Hepatocyte (in vitro differentiated cells): ENCODE data around the gene PICK1. TPM values are rescaled to one million over a fixed set of nuclear protein-coding genes. Genes with fewer than 3 reads are reported as not detected.

Source experiments
- DNase-seq: peaks from one replicate; pipeline ENCODE4 v3.0.0-alpha.2; 2016; ENCODE audit warnings: low spot score
- H2AFZ ChIP-seq: fragments of 200-600 bp; sonication (generic); 2 replicates; pipeline ENCODE4 v1.6.0; 2016; ENCODE audit warnings: antibody characterized with exemption, mild to moderate bottlenecking
- H3K27ac ChIP-seq: fragments of 200-600 bp; sonication (generic); 2 replicates; pipeline ENCODE4 v1.5.1; 2016; ENCODE audit warnings: mild to moderate bottlenecking
- H3K27me3 ChIP-seq: fragments of 200-600 bp; sonication (generic); 2 replicates; pipeline ENCODE4 v1.6.1; 2016
- H3K36me3 ChIP-seq: fragments of 200-600 bp; sonication (generic); replicated peaks from 2 replicates; pipeline ENCODE4 v1.5.1; 2016; ENCODE audit warnings: low read depth; ENCODE audit not compliant: insufficient read depth
- H3K4me1 ChIP-seq: fragments of 200-600 bp; sonication (generic); 2 replicates; pipeline ENCODE4 v1.5.1; 2016; ENCODE audit warnings: mild to moderate bottlenecking, moderate library complexity; ENCODE audit not compliant: insufficient read depth
- H3K4me2 ChIP-seq: fragments of 200-600 bp; sonication (generic); 2 replicates; pipeline ENCODE4 v1.6.0; 2016
- H3K4me3 ChIP-seq: fragments of 200-600 bp; sonication (generic); 2 replicates; pipeline ENCODE4 v1.5.1; 2016; ENCODE audit warnings: mild to moderate bottlenecking
- H3K79me2 ChIP-seq: fragments of 200-600 bp; sonication (generic); 2 replicates; pipeline ENCODE4 v1.6.0; 2017; ENCODE audit warnings: mild to moderate bottlenecking
- H3K9me2 ChIP-seq: fragments of 200-600 bp; sonication (generic); replicated peaks from 2 replicates; pipeline ENCODE4 v1.6.0; 2017; ENCODE audit warnings: mild to moderate bottlenecking; ENCODE audit not compliant: insufficient read depth
- H3K9me3 ChIP-seq: fragments of 200-600 bp; sonication (generic); 2 replicates; pipeline ENCODE4 v1.5.1; 2016; ENCODE audit warnings: low read depth, mild to moderate bottlenecking
- H4K20me1 ChIP-seq: fragments of 200-600 bp; sonication (generic); 2 replicates; pipeline ENCODE4 v1.6.0; 2016; ENCODE audit warnings: mild to moderate bottlenecking; ENCODE audit not compliant: insufficient read depth, poor library complexity, severe bottlenecking
- CTCF ChIP-seq: fragments of 200-600 bp; sonication (generic); IDR thresholded peaks from 2 replicates; pipeline ENCODE4 v1.5.1; 2016; ENCODE audit warnings: antibody characterized with exemption, mild to moderate bottlenecking; ENCODE audit not compliant: poor library complexity
- EZH2 ChIP-seq: fragments of 200-600 bp; sonication (generic); IDR thresholded peaks from 2 replicates; pipeline ENCODE4 v1.6.1; 2016; ENCODE audit warnings: antibody characterized with exemption, mild to moderate bottlenecking, borderline replicate concordance
- EZH2phosphoT487 ChIP-seq: fragments of 200-600 bp; sonication (generic); IDR thresholded peaks from one replicate; pipeline ENCODE4 v1.6.1; 2018; ENCODE audit warnings: antibody characterized with exemption, mild to moderate bottlenecking, low read depth, moderate library complexity; ENCODE audit not compliant: unreplicated experiment, severe bottlenecking
- WGBS: methylation state at CpG from one replicate; pipeline ENCODE4 v1.1.6; 2016; ENCODE audit warnings: low lambda C conversion rate; ENCODE audit errors: missing lambda C conversion rate; 5-methylcytosine and 5-hydroxymethylcytosine counted together
- polyA plus RNA-seq: library from polyadenylated mRNA; unstranded; fragments of >200 nt; fragmentation: Nextera tagmentation; extraction: Ambion mirVana; gene quantifications from 2 replicates; pipeline ENCODE4 v1.2.1, GENCODE V29; 2016
- total RNA-seq: library from RNA; depleted of rRNA; stranded (reverse); fragments of >200 nt; gene quantifications from 2 replicates; pipeline ENCODE4 v1.2.3, GENCODE V29; 2014

Gene PICK1
- total and polyA plus RNA-seq, 2 experiments from 2014 or later = 26.2 to 43.1 TPM

- DNase-seq = no peak
- H3K27ac ChIP-seq = no peak overlapping the region
- peak overlapping the region; percentile 86 for H3K4me2 ChIP-seq
- no peaks in the 10 kb centered on the region for H3K36me3 ChIP-seq
- 82% methylated on average over 11 of the region's 11 CpGs for WGBS
- H3K9me2 ChIP-seq = no peaks in the 10 kb centered on the region
- no peak overlapping the region for H2AFZ ChIP-seq
- H3K4me3 ChIP-seq = no peak overlapping the region
- no peaks in the 10 kb centered on the region for H3K9me3 ChIP-seq
- no peaks in the 10 kb centered on the region for H3K79me2 ChIP-seq
- H3K4me1 ChIP-seq = peaks cover 11% of the 10 kb centered on the region
- peaks cover 14% of the 10 kb centered on the region for H3K27me3 ChIP-seq
- H4K20me1 ChIP-seq = no peaks in the 10 kb centered on the region
- TF ChIP-seq EZH2phosphoT487 = no peak
These were observed 23.3 kb downstream of the PICK1 start for GRCh38 chr22:38080474-38080849.

- H2AFZ ChIP-seq = peak overlapping the region; percentile 45
- no peaks in the 10 kb centered on the region for H3K9me3 ChIP-seq
- TF ChIP-seq CTCF (no peak), EZH2phosphoT487 (no peak), EZH2 (peak; percentile 34)
- no peaks in the 10 kb centered on the region for H3K9me2 ChIP-seq
- WGBS = 17% methylated on average over 98 of the region's 110 CpGs
- no peaks in the 10 kb centered on the region for H3K36me3 ChIP-seq
- no peaks in the 10 kb centered on the region for H3K79me2 ChIP-seq
- peak; percentile 72 for DNase-seq
- H3K4me1 ChIP-seq = peaks cover 11% of the 10 kb centered on the region
- H3K4me3 ChIP-seq = no peak overlapping the region
- no peaks in the 10 kb centered on the region for H4K20me1 ChIP-seq
- H3K4me2 ChIP-seq = peak overlapping the region; percentile 86
- no peak overlapping the region for H3K27ac ChIP-seq
- H3K27me3 ChIP-seq = peaks cover 14% of the 10 kb centered on the region
These were observed 23.8 kb downstream of the PICK1 start for GRCh38 chr22:38080850-38081635.

- no peak for DNase-seq
- no peak overlapping the region for H3K27ac ChIP-seq
These were observed 24.4 kb downstream of the PICK1 start for GRCh38 chr22:38081636-38081940.

More at GRCh38 chr22:38081636-38081940, 24.4 kb downstream of the PICK1 start:
- WGBS = 70% methylated on average over 11 of the region's 17 CpGs
- no peak overlapping the region for H3K4me3 ChIP-seq
- H3K4me1 ChIP-seq = peaks cover 11% of the 10 kb centered on the region
- H3K27me3 ChIP-seq = peaks cover 14% of the 10 kb centered on the region
- H4K20me1 ChIP-seq = no peaks in the 10 kb centered on the region
- no peak overlapping the region for H2AFZ ChIP-seq
- TF ChIP-seq EZH2 (no peak), EZH2phosphoT487 (no peak), CTCF (no peak)
- H3K9me3 ChIP-seq = no peaks in the 10 kb centered on the region
- no peaks in the 10 kb centered on the region for H3K36me3 ChIP-seq
- H3K4me2 ChIP-seq = peak overlapping the region; percentile 86
- no peaks in the 10 kb centered on the region for H3K9me2 ChIP-seq
- no peaks in the 10 kb centered on the region for H3K79me2 ChIP-seq
